Mammary epithelial cell (primary cell): ENCODE data around the gene TMEM163.

Experiments used
- CTCF ChIP-seq, 2 donors: IDR thresholded peaks in 1 of 2; conservative IDR thresholded peaks in 1 of 2; 2 replicates each; pipeline ENCODE4 v1.5.1; 2011 to 2012; ENCODE audit warnings: inconsistent platforms in 2 of 2, low read length in 2 of 2, mild to moderate bottlenecking in 2 of 2, control low read depth in 1 of 2, low read depth in 1 of 2; ENCODE audit not compliant: insufficient read depth in 1 of 2; ENCODE audit errors: extremely low read depth in 1 of 2
- EZH2 ChIP-seq: IDR thresholded peaks from 2 replicates; pipeline ENCODE4 v1.6.1; 2012; ENCODE audit warnings: low read length, inconsistent platforms, borderline replicate concordance

GRCh38 chr2:134657650-134658250 is 61.0 kb downstream of the TMEM163 start:
- peak; percentile 51 to 65 for TF ChIP-seq CTCF (conservative IDR thresholded peaks at IDR 0.05 in 1 of 2, IDR thresholded peaks at IDR 0.05 in 1 of 2; ENCODE audit: extremely low read depth in 1 of 2, insufficient read depth in 1 of 2, low read depth in 1 of 2, low read length in 2 of 2)
- no peak for TF ChIP-seq EZH2
